GM18870 (cell line): ENCODE data around the gene CRACR2B.

ENCODE experiments used
- ATAC-seq: cut with Tn5 transposase; IDR thresholded peaks from one replicate; pipeline ENCODE4 v1.9.1; 2021; ENCODE audit warnings: moderate library complexity; ENCODE audit not compliant: unreplicated experiment

The CRACR2B gene

DNA sequence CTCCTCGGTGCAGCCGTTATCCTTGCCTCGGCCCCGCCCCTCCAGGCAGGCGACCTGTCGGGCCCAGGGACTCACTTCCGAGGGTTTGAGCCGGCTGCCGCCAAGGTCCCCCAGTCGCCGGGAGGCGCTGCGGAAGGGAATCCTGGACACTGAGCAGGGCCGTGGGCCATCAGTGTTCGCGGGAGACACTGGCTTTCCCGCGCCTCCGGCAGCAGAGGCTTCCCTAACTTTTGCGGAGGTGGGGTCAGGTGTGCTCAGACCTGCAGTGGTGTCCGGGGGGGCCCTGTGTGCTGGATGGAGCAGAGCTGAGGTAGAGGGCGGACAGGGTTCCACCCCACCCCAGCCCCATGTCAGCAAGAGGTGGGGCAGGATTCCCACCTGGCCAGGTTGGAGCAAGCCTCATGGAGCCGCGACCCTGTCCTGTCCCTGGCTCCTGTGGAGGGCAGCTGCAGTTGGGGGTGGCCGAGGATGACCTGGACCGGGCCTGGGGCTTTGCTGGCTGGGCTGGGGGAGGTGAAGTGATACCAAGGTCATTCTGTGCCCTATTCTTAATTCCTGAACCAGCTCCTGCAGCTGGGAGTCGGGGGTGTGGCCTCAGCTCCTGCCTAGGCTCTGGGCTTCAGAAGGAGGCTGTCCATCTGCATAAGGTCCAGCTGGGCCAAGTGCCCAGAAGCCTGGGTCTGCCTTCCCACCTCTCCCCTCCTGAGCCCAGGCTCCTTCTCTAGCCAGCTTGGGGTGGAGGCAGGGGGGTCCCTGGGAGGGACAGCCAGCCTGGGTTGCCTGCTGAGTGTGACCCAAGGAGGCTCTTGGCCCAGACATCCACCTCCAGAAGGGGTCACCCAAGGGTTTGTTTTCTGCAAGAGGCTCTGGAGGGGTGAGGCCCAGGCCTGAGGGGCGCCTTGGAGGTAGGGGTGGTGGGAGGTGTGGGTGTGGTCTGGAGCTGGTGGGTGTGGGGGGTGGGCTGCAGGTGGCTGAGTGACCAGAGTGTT lies 23.4 kb downstream of the CRACR2B start:
- no peak for ATAC-seq

DNA sequence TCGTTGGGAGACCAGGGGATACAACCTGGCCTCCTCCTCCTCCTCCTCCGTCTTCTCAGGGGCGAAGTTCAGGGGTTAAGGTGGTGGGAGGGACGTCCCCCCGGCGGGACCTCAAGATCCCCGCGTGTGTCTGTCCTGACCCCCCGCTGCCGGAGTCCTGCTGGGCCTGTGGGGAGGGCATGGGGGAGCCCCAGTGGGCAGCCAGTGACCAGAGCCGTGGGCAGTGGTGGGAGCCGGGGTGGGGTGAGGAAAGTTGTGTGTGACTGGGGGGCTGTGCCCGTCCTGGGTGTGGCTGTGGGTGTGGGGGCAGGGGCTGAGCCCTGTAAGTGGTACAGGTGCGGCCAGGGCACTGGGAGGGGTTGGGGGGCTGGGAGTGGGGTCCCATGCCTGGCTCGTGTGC lies 25.0 kb downstream of the CRACR2B start:
- no peak for ATAC-seq

DNA sequence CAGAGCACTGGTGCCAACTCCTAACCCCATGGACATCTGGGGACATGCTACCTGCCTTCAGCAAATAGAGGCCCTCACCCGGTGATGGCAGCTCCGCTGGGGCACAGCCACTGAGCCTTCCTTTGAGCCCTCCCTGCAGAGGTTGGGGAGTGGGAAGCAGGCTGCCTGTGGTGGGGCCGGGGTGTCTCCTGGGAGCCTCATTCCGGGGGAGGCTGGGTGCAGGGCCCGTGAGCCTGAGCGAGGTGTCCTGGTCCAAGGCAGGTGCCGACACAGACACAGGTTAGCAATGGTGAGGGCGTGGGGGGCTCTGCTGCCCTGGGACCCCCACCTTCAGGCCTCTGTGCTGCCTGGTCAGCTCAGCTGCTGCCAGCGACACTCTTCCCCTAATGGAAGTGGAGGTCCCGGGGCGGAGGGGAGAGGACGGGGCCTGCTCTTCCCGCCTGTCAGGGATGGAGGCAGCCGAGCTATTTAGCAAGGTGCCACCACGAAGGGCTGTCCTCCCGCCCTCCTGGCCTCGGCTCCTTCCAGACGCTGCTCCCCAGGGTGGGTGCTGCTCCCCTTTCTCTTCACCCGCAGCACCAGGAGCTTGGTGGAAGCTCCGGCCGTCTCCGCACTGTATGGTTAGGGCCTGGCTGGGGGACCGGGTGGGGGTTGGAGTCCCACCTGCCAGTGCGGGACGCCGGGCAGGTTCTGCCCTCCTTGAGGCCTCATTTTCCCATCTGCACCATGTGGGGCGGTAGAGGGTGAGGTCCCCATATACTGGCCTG lies 26.1 kb downstream of the CRACR2B start:
- ATAC-seq: no peak

DNA sequence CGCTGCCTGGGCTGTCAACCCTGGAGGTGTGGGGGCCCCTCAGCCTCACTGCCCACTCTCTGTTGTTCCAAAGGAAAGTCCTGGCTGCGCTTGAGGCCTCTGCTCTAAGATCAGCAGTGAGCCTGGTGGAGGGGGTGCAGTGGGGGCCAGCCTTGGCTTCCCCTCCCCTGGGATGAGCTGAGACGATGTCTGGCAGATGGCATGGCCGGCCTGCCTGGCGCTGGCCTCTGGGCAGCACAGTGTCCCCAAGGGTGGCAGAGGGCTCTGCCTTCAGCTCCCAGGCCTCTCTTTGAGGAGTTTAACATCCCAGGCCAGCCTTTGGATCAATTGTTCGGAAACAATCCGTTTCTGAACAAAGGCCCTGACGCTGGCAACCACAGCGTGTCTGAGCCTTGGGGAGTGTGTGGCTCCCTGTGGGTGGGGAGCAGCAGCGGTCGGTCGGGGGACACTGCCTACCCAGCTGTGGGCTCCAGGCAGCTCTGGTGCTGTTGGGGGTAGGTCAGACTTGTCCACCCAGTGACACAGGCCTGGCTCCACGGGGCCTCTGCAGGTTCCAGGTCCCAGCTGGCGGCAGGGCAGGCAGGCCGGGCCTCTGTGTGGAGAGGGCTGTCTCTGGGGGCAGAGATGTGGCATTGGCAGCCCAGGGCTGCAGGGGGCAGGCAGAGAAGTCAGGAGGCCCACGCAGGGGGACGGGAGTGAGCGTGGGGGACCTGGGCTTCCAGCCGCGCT lies 27.0 kb downstream of the CRACR2B start:
- ATAC-seq: no peak

DNA sequence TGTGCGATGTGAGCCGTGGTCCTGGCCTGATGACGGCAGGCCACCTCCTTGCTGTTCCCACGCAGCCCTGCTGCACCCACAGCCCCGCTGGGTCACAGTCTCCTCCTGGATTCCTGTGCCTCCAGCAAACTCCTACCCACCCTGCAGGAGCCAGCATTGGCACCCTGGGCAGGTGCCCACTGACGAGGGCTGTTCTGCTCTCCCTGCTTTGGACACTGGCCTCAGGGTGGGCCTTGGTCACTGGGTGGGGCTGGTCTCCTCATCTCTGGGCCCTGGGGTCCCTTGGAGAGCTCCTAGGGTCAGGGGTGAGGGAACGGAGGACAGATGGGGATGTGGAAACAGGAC lies 27.6 kb downstream of the CRACR2B start:
- no peak for ATAC-seq

DNA sequence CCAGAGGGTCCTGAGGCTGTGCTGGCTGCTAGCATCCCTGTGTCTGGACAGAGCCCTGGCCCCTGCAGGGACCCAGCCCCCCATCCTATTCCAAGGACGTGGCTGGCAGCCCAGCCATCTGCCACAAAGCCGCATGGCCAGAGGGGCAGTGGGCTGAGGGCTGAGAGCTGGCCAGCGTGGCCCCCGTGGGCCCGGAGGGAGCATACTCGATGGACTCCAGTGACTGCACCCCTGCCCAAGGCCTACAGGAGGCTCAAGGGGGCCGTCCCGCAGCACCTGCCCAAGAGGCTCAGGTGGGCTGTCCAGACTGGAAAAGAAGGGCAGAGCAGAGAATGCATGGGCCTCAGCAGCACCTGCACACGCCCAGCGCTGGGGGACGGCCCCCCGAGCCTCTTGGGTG lies 28.1 kb downstream of the CRACR2B start:
- no peak for ATAC-seq

DNA sequence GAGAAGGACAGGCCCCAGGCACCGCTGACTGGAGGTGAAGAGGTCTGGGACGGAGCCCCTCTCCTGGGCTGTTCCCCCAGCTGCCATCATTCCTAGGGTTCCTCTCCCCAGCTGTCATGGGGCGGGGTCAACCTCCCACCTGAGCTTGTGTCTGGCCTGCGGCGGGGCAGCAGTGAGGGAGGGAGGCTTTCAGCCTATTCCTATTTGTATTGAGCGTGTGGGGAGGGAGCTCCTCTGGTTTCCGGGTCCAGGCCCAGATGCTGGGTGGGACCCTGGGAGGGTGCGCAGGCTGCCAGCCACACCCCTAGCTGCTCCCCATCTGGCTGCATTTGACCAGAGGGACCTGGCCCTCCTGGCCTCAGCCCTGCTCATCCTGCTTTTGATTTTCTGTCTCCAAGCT lies 28.7 kb downstream of the CRACR2B start:
- ATAC-seq: no peak

DNA sequence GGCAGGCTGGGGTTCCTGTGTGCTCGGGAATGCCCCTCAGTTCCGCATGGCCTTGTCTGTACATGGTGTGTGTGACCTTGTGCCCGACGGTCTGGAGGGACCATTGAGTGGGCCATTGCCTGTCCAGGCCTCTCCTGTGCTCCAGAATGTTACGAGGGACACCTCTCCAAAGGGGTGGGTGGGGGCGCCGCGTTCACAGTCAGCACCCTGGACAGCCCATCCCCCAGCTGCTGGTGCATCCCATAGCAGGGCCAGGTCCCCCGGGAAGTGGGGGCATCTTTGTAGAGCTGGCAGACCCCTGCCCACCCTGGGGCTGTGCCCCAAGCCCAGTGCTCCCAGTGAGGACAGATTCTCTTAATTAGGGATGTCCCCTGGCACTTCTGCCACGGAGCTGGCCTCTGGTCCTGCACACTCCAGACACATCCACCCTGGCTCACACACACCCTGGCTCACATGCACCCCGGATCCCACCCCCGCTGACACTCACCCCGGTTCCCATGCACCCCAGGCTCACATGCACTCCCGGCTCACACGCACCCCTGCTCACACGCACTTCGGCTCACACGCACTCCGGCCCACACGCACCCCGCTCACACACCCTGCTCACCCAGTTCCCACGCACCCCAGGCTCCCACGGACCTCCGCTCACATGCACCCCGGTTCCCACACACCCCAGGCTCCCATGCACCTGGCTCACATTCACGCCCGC lies 30.5 kb downstream of the CRACR2B start:
- ATAC-seq: no peak

DNA sequence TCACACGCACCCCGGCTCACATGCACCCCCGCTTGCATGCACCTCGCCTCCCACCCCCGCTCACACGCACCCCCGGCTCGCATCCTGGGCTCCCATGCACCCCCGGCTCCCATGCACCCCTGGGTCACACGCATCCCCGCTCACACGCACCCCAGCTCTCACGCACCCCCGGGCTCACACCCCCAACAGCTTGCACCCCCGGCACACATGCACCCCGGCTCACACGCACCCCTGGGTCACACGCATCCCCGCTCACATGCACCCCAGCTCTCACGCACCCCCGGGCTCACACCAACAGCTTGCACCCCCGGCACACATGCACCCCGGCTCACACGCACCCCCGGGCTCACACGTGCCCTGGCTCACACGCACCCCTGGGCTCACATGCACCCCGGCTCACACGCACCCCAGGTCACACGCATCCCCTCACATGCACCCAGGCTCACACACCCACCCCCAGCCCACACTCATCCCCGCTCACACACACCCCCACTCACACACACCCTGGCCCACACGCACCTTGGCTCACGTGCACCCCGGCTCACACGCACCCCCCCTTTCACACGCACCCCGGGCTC lies 31.1 kb downstream of the CRACR2B start:
- ATAC-seq: no peak

DNA sequence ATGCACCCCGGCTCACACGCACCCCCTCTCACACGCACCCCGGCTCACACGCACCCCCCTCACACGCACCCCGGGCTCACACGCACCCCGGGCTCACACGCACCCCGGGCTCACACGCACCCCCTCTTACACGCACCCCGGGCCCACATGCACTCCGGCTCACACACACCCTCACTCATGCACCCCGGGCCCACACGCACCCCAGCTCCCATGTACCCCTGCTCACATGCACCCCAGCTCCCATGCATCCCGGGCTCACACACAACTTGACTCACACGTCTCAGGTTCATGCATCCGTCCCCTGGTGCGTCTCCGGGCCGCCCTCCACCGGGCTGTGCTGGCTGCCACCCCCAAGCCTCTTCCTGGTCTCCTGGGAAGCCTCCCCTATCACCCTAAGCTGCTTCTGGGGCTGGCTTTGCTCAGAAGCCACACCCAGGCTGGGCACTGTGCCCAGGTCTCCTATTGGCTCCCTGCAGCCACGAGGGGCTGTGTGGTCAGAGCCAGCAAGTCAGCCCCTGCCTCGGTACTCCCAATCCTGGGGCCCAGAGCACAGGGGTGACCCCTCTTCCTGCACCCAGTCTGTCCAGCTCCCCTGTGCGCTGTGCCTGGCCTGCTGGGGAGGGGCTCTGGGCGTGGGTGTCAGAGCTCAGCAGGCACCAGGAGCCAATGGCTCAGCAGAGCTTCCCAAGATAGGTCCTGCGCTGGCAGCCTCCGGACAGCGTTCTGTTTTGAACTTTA lies 31.8 kb downstream of the CRACR2B start:
- ATAC-seq: no peak

DNA sequence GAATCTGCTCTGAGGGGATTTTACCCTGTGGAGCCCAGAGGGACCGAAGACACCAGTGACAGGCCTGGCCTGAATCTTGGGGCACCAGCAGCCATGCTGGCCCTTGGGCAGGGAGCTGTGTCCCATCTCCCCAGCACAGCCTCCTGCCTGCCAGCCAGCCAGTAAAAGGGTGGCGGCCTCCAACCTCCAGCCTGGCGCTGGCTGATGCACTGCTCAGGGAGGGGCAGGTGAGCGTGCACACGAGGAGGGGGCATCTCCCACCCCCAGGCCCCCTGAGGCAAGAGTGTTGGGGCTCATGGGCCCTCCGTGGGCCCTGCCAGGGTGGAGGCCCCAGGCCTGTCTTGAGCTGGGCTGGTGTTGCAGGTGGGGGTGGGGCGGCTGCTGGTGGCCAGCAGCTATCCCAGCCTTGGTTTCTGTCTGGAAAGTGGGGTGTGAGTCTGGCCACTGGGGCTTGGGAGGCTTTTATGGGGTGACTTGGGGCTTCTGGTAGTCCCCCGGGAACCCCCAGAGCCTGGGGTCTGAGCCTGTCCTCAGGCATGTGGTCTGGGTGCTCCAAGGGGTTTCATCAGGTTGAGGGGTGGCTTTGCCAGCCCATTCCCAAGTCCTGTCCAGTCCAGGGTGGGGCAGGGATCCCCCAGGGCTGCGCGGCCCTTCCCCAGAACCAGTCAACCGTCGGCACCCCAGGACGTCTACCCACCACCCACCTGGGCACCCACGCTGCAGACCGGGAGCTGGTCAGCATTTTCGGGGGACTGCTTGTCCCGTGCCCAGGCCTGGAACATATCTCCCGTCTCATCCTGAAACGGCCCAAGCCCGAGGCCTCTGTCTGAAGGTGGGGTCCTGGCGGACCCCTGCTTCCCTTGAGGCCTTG lies 32.8 kb downstream of the CRACR2B start:
- no peak for ATAC-seq

DNA sequence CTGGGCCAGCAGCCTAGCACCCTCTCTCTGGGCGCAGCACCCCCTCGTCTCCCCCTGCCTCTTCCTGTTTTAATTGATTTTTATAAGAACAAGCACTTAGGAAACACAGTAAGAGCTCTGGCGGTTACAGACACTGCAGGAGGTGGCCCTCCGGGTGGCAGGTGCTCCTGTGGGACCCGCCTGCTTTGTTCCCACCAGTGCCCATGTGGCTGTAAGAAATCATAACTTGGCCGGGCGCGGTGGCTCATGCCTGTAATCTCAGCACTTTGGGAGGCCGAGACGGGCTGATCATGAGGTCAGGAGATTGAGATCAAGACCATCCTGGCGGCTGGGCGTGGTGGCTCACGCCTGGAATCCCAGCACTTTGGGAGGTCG lies 33.4 kb downstream of the CRACR2B start:
- ATAC-seq: no peak

DNA sequence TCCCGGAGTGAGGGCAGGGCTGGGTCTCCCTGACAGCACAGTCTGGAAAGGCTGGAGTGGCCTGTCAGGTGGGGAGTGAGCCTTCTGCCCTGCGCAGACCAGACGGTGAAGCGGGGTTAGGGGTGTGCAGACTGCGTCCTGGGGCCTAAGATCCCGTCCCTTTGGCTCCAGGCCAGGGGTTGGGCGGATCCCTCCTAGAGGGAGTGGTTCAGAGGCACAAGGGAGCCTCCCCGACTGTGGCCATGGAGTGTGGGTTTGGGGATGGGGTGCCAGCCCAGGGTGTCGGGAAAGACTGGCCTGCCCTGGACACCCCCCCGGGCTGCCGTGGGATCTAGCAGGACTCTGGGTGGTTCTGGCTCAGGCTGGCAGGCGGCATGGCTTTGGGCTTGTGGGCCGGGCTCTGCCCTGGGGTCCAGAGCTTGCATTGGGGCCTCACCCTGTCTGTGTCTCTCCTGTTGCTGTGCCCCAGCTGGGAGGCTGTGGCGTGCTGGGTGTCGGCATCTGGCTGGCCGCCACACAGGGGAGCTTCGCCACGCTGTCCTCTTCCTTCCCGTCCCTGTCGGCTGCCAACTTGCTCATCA lies 34.5 kb downstream of the CRACR2B start:
- no peak for ATAC-seq

DNA sequence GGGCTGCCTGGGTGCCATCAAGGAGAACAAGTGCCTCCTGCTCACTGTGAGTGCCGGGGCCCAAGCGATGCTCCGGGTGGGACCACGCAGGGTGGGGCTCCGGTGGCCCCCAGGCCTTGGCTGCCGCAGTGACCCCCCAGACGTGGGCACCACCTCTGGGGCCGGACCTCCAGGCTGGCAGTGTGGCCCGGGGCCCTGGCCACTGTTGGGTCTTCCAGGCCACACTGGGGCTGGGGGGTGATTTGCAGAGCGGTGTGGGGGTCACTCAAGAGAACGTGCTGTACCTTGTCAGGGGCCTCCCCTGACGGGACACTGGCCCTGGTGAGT lies 34.9 kb downstream of the CRACR2B start:
- no peak for ATAC-seq

DNA sequence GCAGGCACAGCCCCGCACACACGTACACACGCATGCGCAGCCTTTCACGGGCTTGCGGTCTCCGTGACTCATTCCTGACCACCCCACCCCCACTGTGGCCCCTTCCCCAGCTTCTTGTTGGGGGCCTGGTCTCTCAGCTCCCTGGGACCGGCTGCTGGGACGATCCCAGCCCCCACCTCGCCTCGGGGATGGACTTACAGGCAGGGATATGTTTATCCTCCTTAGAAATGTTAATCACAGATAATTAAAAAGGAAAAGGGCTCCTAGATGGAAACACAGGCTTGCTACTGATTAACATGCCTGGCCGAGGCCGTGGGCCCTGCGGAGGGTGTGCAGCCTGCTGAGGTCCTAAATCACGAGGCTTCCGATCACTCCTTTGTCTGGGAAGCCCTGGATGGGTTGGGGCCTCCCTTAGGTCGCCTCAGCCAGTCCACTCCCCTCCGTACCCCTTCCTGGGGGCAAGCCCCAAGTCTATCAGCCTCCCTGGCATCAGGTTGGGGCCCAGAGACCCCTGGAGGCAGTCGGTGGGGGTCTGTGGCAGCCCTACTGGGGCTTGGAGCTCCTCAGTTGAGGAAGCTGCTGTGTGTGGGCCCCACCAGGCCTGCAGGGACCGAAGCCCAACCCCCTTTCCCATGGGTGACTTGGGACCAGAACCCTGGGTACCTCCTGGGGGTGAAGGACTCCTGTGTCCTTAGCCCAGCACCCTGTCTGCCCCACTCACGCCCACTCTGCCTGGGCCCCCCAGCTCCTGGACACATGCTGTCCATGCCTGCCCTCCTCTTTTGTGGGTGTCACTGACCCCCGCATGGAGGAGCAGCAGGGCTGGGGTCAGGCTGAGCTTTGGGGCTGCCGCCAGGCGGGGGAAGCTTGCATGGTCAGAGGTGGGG lies 35.5 kb downstream of the CRACR2B start:
- no peak for ATAC-seq

DNA sequence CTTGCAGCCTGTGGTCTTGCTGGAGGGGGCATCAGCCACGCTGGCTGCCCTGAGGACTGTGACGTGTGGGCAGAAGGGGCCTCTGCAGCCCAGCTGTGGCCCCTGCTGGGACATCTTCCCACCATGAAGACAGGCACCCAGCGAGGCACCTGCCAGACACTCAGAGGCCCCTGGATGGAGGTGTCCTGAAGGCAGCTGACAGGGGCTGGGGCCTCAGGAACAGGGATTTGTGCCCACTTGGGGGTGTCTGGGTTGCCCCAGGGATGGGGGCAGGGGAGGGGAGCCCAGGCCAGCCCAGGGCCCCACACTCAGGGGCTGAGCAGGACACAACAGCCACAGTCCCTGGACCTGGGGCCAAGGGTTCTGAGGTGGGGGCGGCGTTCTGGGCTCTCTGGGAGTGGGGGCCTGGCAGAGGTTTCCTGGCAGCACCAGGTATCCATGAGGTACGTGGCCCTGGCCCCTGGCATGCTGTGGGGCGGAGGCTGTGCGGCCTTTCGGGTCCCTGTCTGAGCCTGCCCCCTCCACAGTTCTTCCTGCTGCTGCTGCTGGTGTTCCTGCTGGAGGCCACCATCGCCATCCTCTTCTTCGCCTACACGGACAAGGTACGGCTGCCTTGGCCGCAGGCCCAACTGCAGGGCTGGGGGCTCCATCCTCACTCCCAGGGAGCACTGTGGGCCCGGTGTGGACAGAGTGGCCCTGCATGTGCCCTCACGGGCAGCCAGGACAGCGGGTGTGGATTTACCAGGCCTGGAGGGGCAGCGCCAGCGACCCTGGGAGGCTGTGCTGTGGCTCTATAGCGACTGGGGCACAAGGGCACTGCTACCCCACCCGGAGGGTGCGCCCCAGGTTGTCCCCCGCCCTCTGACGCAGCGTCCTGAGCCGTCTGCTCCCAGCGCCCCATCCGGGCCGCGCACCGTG lies 36.5 kb downstream of the CRACR2B start:
- no peak for ATAC-seq

DNA sequence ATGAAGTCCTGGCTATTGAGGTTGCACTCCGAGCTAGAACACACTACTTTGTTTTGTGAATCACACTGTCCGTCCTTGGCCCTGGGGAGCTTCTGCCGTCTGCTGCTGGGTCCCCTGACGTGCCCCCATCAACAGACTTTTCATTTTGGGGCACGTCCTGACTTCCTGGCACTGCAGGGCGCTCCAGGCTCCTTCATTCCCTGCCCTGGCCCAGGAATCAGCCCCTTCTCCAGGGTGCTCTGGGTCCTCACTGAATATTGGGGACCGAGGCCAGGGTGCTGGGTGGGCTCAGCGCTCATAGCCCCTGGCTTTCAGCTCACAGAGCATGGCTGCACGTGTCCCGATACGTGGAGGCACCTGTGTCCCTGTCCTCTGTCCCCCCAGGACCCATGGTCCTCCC lies 37.2 kb downstream of the CRACR2B start:
- no peak for ATAC-seq
